H1 (cell line): ENCODE data around the gene SLC35B2. TPM values are rescaled to one million over a fixed set of nuclear protein-coding genes. Genes with fewer than 3 reads are reported as not detected.

Experiments
- CTCF ChIA-PET: fragments of 300-600 bp; sonication (Branson Sonifier 250); formaldehyde crosslinking; loops from one replicate; lab custom pipeline; 2021; ENCODE audit not compliant: partially characterized antibody; lab: Charles Lee
- POLR2A ChIA-PET: fragments of 300-600 bp; sonication (Branson Sonifier 250); formaldehyde crosslinking; loops from one replicate; lab custom pipeline; 2021; ENCODE audit warnings: inconsistent platforms; ENCODE audit not compliant: partially characterized antibody; lab: Charles Lee
- DNase-seq, 2 experiments: peaks; one replicate each; pipeline versions ENCODE4 v3.0.0 to v3.0.0-alpha.2; 2010 to 2022; ENCODE audit warnings: low spot score in 2 of 2, low read depth in 1 of 2, mixed read lengths in 1 of 2
- FAIRE-seq: peaks from 2 replicates; lab custom pipeline; 2011; peaks lifted over from hg19 to GRCh38; lab: Jason Lieb, UNC
- H2AFZ ChIP-seq: 2 replicates; pipeline ENCODE4 v1.8.1; 2012; ENCODE audit warnings: low read length, inconsistent platforms
- H2AK5ac ChIP-seq: 2 replicates; pipeline ENCODE4 v1.6.1; 2013; ENCODE audit warnings: low read depth, low read length
- H2BK120ac ChIP-seq: replicated peaks from 2 replicates; pipeline ENCODE3; 2013; ENCODE audit warnings: low read depth, low read length, inconsistent platforms
- H2BK12ac ChIP-seq: 2 replicates; pipeline ENCODE4 v1.6.1; 2013; ENCODE audit warnings: low read depth, low read length
- H2BK15ac ChIP-seq: 2 replicates; pipeline ENCODE4 v1.6.1; 2013; ENCODE audit warnings: low read length
- H2BK20ac ChIP-seq: 2 replicates; pipeline ENCODE4 v1.6.1; 2013; ENCODE audit warnings: low read length
- H2BK5ac ChIP-seq: 2 replicates; pipeline ENCODE4 v1.6.1; 2013; ENCODE audit warnings: low read depth, low read length
- H3K14ac ChIP-seq: 2 replicates; pipeline ENCODE4 v1.6.1; 2013; ENCODE audit warnings: inconsistent platforms; ENCODE audit not compliant: insufficient read length
- H3K18ac ChIP-seq: 2 replicates; pipeline ENCODE4 v1.6.1; 2013; ENCODE audit warnings: low read length; ENCODE audit errors: extremely low read depth
- H3K23ac ChIP-seq: 2 replicates; pipeline ENCODE4 v1.6.1; 2013; ENCODE audit warnings: inconsistent platforms; ENCODE audit not compliant: insufficient read length
- H3K23me2 ChIP-seq: 2 replicates; pipeline ENCODE4 v1.6.1; 2013; ENCODE audit warnings: low read depth, low read length
- H3K27ac ChIP-seq: 2 replicates; pipeline ENCODE4 v1.6.1; 2011; ENCODE audit warnings: low read depth, low read length, inconsistent platforms
- H3K27me3 ChIP-seq, 4 experiments: replicated peaks in 1 of 4; 1 replicate in 1 of 4; 2 replicates in 3 of 4; pipeline versions ENCODE4 v1.6.1 to v1.8.1; 2011 to 2013; ENCODE audit warnings: low read length in 3 of 4, mild to moderate bottlenecking in 3 of 4, inconsistent platforms in 2 of 4, mixed read lengths in 2 of 4, moderate library complexity in 1 of 4; ENCODE audit not compliant: control insufficient read depth in 3 of 4, insufficient read depth in 3 of 4; ENCODE audit errors: extremely low read depth in 1 of 4
- H3K36me3 ChIP-seq, 4 experiments: 2 replicates each; pipeline versions ENCODE4 v1.6.1 to v1.8.1; 2011 to 2013; ENCODE audit warnings: mild to moderate bottlenecking in 4 of 4, low read length in 3 of 4, moderate library complexity in 2 of 4, control low read depth in 1 of 4, inconsistent platforms in 1 of 4; ENCODE audit not compliant: insufficient read depth in 4 of 4, control insufficient read depth in 2 of 4
- H3K4ac ChIP-seq: replicated peaks from 2 replicates; pipeline ENCODE3; 2013; ENCODE audit warnings: low read length, low read depth, mixed read lengths, inconsistent platforms; ENCODE audit not compliant: insufficient read length
- H3K4me1 ChIP-seq, 4 experiments: replicated peaks in 1 of 4; 1 replicate in 1 of 4; 2 replicates in 3 of 4; pipeline versions ENCODE4 v1.6.1 to v1.8.1; 2011 to 2013; ENCODE audit warnings: low read length in 3 of 4, inconsistent platforms in 2 of 4, mixed read lengths in 1 of 4; ENCODE audit not compliant: insufficient read depth in 4 of 4, control insufficient read depth in 3 of 4
- H3K4me2 ChIP-seq, 2 experiments: 2 replicates each; pipeline versions ENCODE4 v1.6.1 to v1.8.1; 2011 to 2013; ENCODE audit warnings: low read depth in 2 of 2, low read length in 2 of 2, control low read depth in 1 of 2, inconsistent platforms in 1 of 2, mild to moderate bottlenecking in 1 of 2; ENCODE audit not compliant: insufficient read depth in 1 of 2
- H3K4me3 ChIP-seq, 4 experiments: fragments of 200-600, 300-600 bp in 1 of 4; sonication (generic), shearing (Covaris generic), sonication (Bioruptor Twin) in 1 of 4; 2 replicates each; pipeline versions ENCODE4 v1.5.1 to v1.8.1; 2011 to 2016; ENCODE audit warnings: low read length in 4 of 4, low read depth in 3 of 4, control low read depth in 2 of 4, inconsistent platforms in 2 of 4, mild to moderate bottlenecking in 2 of 4, mixed read lengths in 1 of 4, moderate library complexity in 1 of 4; ENCODE audit not compliant: insufficient read depth in 2 of 4; ENCODE audit errors: extremely low read depth in 1 of 4
- H3K56ac ChIP-seq: replicated peaks from 2 replicates; pipeline ENCODE3; 2013; ENCODE audit warnings: low read depth, mild to moderate bottlenecking, mixed read lengths, low read length, inconsistent platforms; ENCODE audit not compliant: insufficient read length
- H3K79me1 ChIP-seq: 2 replicates; pipeline ENCODE4 v1.6.1; 2013; ENCODE audit warnings: low read depth, low read length, control low read depth
- H3K79me2 ChIP-seq, 2 experiments: 2 replicates each; pipeline versions ENCODE4 v1.6.1 to v1.8.1; 2012 to 2013; ENCODE audit warnings: low read length in 2 of 2, mild to moderate bottlenecking in 2 of 2, inconsistent platforms in 1 of 2; ENCODE audit not compliant: insufficient read depth in 2 of 2, control insufficient read depth in 1 of 2
- H3K9ac ChIP-seq, 4 experiments: replicated peaks in 1 of 4; 1 replicate in 1 of 4; 2 replicates in 3 of 4; pipeline versions ENCODE4 v1.6.1 to v1.8.1; 2011 to 2013; ENCODE audit warnings: low read depth in 3 of 4, low read length in 3 of 4, control low read depth in 2 of 4, mild to moderate bottlenecking in 2 of 4, moderate library complexity in 2 of 4, inconsistent platforms in 1 of 4; ENCODE audit errors: extremely low read depth in 1 of 4
- H3K9me3 ChIP-seq, 2 experiments: 2 replicates each; pipeline versions ENCODE4 v1.6.1 to v1.8.1; 2012 to 2013; ENCODE audit warnings: mild to moderate bottlenecking in 2 of 2, moderate library complexity in 2 of 2, control low read depth in 1 of 2, inconsistent platforms in 1 of 2, low read depth in 1 of 2, low read length in 1 of 2, mixed read lengths in 1 of 2; ENCODE audit not compliant: insufficient read depth in 2 of 2
- H4K20me1 ChIP-seq, 2 experiments: replicated peaks in 1 of 2; 2 replicates each; pipeline versions ENCODE3 to v1.8.1; 2011 to 2013; ENCODE audit warnings: inconsistent platforms in 2 of 2, low read length in 2 of 2, mild to moderate bottlenecking in 1 of 2; ENCODE audit not compliant: insufficient read depth in 2 of 2, control insufficient read depth in 1 of 2
- H4K5ac ChIP-seq: 2 replicates; pipeline ENCODE4 v1.6.1; 2013; ENCODE audit warnings: low read length, low read depth, mixed read lengths, inconsistent platforms; ENCODE audit not compliant: insufficient read length
- H4K8ac ChIP-seq: 2 replicates; pipeline ENCODE4 v1.8.0; 2013; ENCODE audit warnings: mild to moderate bottlenecking, moderate library complexity, low read length, inconsistent platforms; ENCODE audit not compliant: insufficient read depth; ENCODE audit errors: extremely low read depth
- H4K91ac ChIP-seq: replicated peaks from 2 replicates; pipeline ENCODE3; 2013; ENCODE audit warnings: low read length, mixed read lengths, inconsistent platforms; ENCODE audit not compliant: insufficient read length
- BACH1 ChIP-seq: IDR thresholded peaks from 2 replicates; pipeline ENCODE4 v1.6.1; 2012; ENCODE audit warnings: low read length, improper control_type of control experiment
- CHD2 ChIP-seq: IDR thresholded peaks from 2 replicates; pipeline ENCODE4 v1.6.1; 2012; ENCODE audit warnings: low read length, improper control_type of control experiment
- CTBP2 ChIP-seq: IDR thresholded peaks from 2 replicates; pipeline ENCODE4 v1.7.0; 2011; ENCODE audit warnings: borderline replicate concordance, mild to moderate bottlenecking, moderate library complexity, mixed read lengths, low read length; ENCODE audit not compliant: insufficient read depth, insufficient read length
- EGR1 ChIP-seq: IDR thresholded peaks from 2 replicates; pipeline ENCODE4 v1.6.1; 2011; ENCODE audit warnings: low read depth, low read length, borderline replicate concordance
- GTF2F1 ChIP-seq: IDR thresholded peaks from 2 replicates; pipeline ENCODE4 v1.6.1; 2012; ENCODE audit warnings: low read depth, low read length, improper control_type of control experiment, borderline replicate concordance
- KDM5A ChIP-seq: fragments of 200-600 bp; IDR thresholded peaks from 2 replicates; pipeline ENCODE4 v1.7.1; 2012; ENCODE audit warnings: mild to moderate bottlenecking, low read length, inconsistent platforms, mixed read lengths
- SIRT6 ChIP-seq: IDR thresholded peaks from one replicate; pipeline ENCODE4 v1.7.1; 2012; ENCODE audit warnings: low read length, inconsistent platforms
- TAF7 ChIP-seq: optimal IDR thresholded peaks from 2 replicates; pipeline ENCODE3; 2011; ENCODE audit warnings: low read depth, mild to moderate bottlenecking, inconsistent platforms, low read length, moderate library complexity, borderline replicate concordance
- WGBS, 2 experiments: shearing (Covaris generic) in 1 of 2; methylation state at CpG; one replicate each; pipeline versions ENCODE4 v1.1.6 to v1.1.7; 2013 to 2015; ENCODE audit warnings: low lambda C conversion rate in 2 of 2, mixed read lengths in 2 of 2, inconsistent platforms in 1 of 2, low coverage in 1 of 2, missing lambda C conversion rate in 1 of 2; ENCODE audit not compliant: insufficient replicate concordance in 2 of 2, insufficient coverage in 1 of 2, insufficient read length in 1 of 2; ENCODE audit errors: extremely low coverage in 1 of 2, missing lambda C conversion rate in 1 of 2; 5-methylcytosine and 5-hydroxymethylcytosine counted together
- polyA plus RNA-seq, 7 experiments: library from polyadenylated mRNA; depleted of rRNA in 3 of 7; stranded (reverse) in 5 of 7; unstranded in 2 of 7; fragments of >200 nt in 5 of 7; fragments of 200-250 nt in 2 of 7; gene quantifications; 1 replicate in 5 of 7; 2 replicates in 1 of 7; 4 replicates in 1 of 7; pipeline versions ENCODE4 v1.2.1 to v1.2.3, GENCODE V29; 2011 to 2013; ENCODE audit warnings: missing spikeins in 2 of 7, mixed read lengths in 2 of 7
- total RNA-seq: library from RNA; stranded (reverse); fragmentation: NEBNext Ultra II Directional; extraction: Animal tissue kit (Norgen Biotek cat#: 25700); gene quantifications from 2 replicates; pipeline ENCODE4 v1.2.1, GENCODE V29; 2021
- TF ChIP-seq, protein P1 (sequence below): IDR thresholded peaks from 2 replicates; pipeline ENCODE4 v1.6.1; 2012; ENCODE audit warnings: low read length, inconsistent platforms

The SLC35B2 gene
- total and polyA plus RNA-seq, 2 of the 8 experiments (the other 6 are each of a cell fraction or from before 2014, with no cell fraction given), result 29.5 to 65.0 TPM

GRCh38 chr6:44254191-44255104, 2.9 kb downstream of the SLC35B2 start:
- Histone ChIP-seq H3K14ac (no peak overlapping the region), H3K79me2 (peaks cover 4 to 40% of the 10 kb centered on the region in 2 experiments; a peak in 3 of 4 replicates), H4K91ac (no peak overlapping the region), H4K8ac (peak overlapping the region; percentile 54; the same call in 1 of the 2 replicates), H2BK15ac (no peak overlapping the region), H3K36me3 (peaks cover 43 to 64% (median 55%) of the 10 kb centered on the region in 4 experiments), H3K27me3 (no peaks in the 10 kb centered on the region), H3K23me2 (peaks cover 11% of the 10 kb centered on the region), H3K23ac (no peak overlapping the region), H3K9ac (no peak overlapping the region), H2BK120ac (no peak overlapping the region), H3K4ac (no peak overlapping the region), H3K18ac (no peak overlapping the region), H2BK20ac (no peak overlapping the region), H3K9me3 (no peaks in the 10 kb centered on the region), H4K5ac (no peak overlapping the region), H4K20me1 (peaks cover 15 to 29% of the 10 kb centered on the region in 2 experiments), H2AK5ac (no peak overlapping the region), H3K56ac (no peak overlapping the region), H2AFZ (no peak overlapping the region), H3K4me1 (peaks cover 5 to 15% (median 6%) of the 10 kb centered on the region in 4 experiments; a peak in 5 of 7 replicates), H3K4me2 (no peak overlapping the region; a peak in 1 of 4 replicates), H3K79me1 (no peaks in the 10 kb centered on the region; the same call in 1 of the 2 replicates), H2BK5ac (0 out of 2 replicates have a peak overlapping the region, but pooled peaks have one; percentile 13), H2BK12ac (no peak overlapping the region), H3K27ac (no peak overlapping the region), H3K4me3 (no peak overlapping the region)
- FAIRE-seq (no peak), DNase-seq (peak in 1 of 2 experiments; percentile 63)
- ChIA-PET POLR2A (interaction anchor here (0.6 to 15.1 kb wide), 42 partner anchors 12 to 625 kb away, joined by 3 to 581 read pairs (median 4); partner anchors contain the start of genes AARS2, CAPN11, GTPBP2 and HSP90AB1), CTCF (interaction anchor here (0.8 to 4.8 kb wide), 28 partner anchors 8 to 169 kb away, joined by 3 to 48 read pairs (median 4); partner anchors contain the start of genes AARS2 and HSP90AB1)
- 84% methylated on average over 12 of the region's 12 CpGs; no CpG with 5 or more reads in 1 of the 2 experiments for WGBS, 2 experiments
- TF ChIP-seq BACH1 (no peak), SIRT6 (peak; percentile 50), TAF7 (peak; percentile 45), EGR1 (0 out of 2 replicates have a peak, but pooled peaks have one; percentile 17), CHD2 (peak; percentile 22; the same call in 1 of the 2 replicates), GTF2F1 (no peak), CTBP2 (no peak), KDM5A (no peak)
- TF ChIP-seq, protein P1, sequence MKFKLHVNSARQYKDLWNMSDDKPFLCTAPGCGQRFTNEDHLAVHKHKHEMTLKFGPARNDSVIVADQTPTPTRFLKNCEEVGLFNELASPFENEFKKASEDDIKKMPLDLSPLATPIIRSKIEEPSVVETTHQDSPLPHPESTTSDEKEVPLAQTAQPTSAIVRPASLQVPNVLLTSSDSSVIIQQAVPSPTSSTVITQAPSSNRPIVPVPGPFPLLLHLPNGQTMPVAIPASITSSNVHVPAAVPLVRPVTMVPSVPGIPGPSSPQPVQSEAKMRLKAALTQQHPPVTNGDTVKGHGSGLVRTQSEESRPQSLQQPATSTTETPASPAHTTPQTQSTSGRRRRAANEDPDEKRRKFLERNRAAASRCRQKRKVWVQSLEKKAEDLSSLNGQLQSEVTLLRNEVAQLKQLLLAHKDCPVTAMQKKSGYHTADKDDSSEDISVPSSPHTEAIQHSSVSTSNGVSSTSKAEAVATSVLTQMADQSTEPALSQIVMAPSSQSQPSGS, result peak; percentile 74; the same call in 1 of the 2 replicates
